C4-2B (cell line): ENCODE results near the gene ZNF581.

ENCODE experiments used
- CTCF ChIP-seq: fragments of 450-650 bp; conservative IDR thresholded peaks from 2 replicates; pipeline ENCODE4 v1.5.1; 2017; ENCODE audit warnings: mild to moderate bottlenecking
- ZFX ChIP-seq: fragments of 450-650 bp; IDR thresholded peaks from 2 replicates; pipeline ENCODE4 v1.6.1; 2017

- TF ChIP-seq CTCF = no peak
- no peak for TF ChIP-seq ZFX
Observed at GRCh38 chr19:55614711-55615542, 28.5 kb upstream of the ZNF581 start.
